H1 (cell line): ENCODE results near the gene ACVRL1. TPM values are rescaled to one million over a fixed set of nuclear protein-coding genes. Genes with fewer than 3 reads are reported as not detected.

Experiments
- CTCF ChIA-PET: fragments of 300-600 bp; sonication (Branson Sonifier 250); formaldehyde crosslinking; loops from one replicate; lab custom pipeline; 2021; ENCODE audit not compliant: partially characterized antibody; lab: Charles Lee
- POLR2A ChIA-PET: fragments of 300-600 bp; sonication (Branson Sonifier 250); formaldehyde crosslinking; loops from one replicate; lab custom pipeline; 2021; ENCODE audit warnings: inconsistent platforms; ENCODE audit not compliant: partially characterized antibody; lab: Charles Lee
- DNase-seq, 2 experiments: peaks; one replicate each; pipeline versions ENCODE4 v3.0.0 to v3.0.0-alpha.2; 2010 to 2022; ENCODE audit warnings: low spot score in 2 of 2, low read depth in 1 of 2, mixed read lengths in 1 of 2
- FAIRE-seq: peaks from 2 replicates; lab custom pipeline; 2011; peaks lifted over from hg19 to GRCh38; lab: Jason Lieb, UNC
- H2AFZ ChIP-seq: 2 replicates; pipeline ENCODE4 v1.8.1; 2012; ENCODE audit warnings: low read length, inconsistent platforms
- H2AK5ac ChIP-seq: 2 replicates; pipeline ENCODE4 v1.6.1; 2013; ENCODE audit warnings: low read depth, low read length
- H2BK120ac ChIP-seq: replicated peaks from 2 replicates; pipeline ENCODE3; 2013; ENCODE audit warnings: low read depth, low read length, inconsistent platforms
- H2BK12ac ChIP-seq: 2 replicates; pipeline ENCODE4 v1.6.1; 2013; ENCODE audit warnings: low read depth, low read length
- H2BK15ac ChIP-seq: 2 replicates; pipeline ENCODE4 v1.6.1; 2013; ENCODE audit warnings: low read length
- H2BK20ac ChIP-seq: 2 replicates; pipeline ENCODE4 v1.6.1; 2013; ENCODE audit warnings: low read length
- H2BK5ac ChIP-seq: 2 replicates; pipeline ENCODE4 v1.6.1; 2013; ENCODE audit warnings: low read depth, low read length
- H3K14ac ChIP-seq: 2 replicates; pipeline ENCODE4 v1.6.1; 2013; ENCODE audit warnings: inconsistent platforms; ENCODE audit not compliant: insufficient read length
- H3K18ac ChIP-seq: 2 replicates; pipeline ENCODE4 v1.6.1; 2013; ENCODE audit warnings: low read length; ENCODE audit errors: extremely low read depth
- H3K23ac ChIP-seq: 2 replicates; pipeline ENCODE4 v1.6.1; 2013; ENCODE audit warnings: inconsistent platforms; ENCODE audit not compliant: insufficient read length
- H3K23me2 ChIP-seq: 2 replicates; pipeline ENCODE4 v1.6.1; 2013; ENCODE audit warnings: low read depth, low read length
- H3K27ac ChIP-seq: 2 replicates; pipeline ENCODE4 v1.6.1; 2011; ENCODE audit warnings: low read depth, low read length, inconsistent platforms
- H3K27me3 ChIP-seq, 4 experiments: replicated peaks in 1 of 4; 1 replicate in 1 of 4; 2 replicates in 3 of 4; pipeline versions ENCODE4 v1.6.1 to v1.8.1; 2011 to 2013; ENCODE audit warnings: low read length in 3 of 4, mild to moderate bottlenecking in 3 of 4, inconsistent platforms in 2 of 4, mixed read lengths in 2 of 4, moderate library complexity in 1 of 4; ENCODE audit not compliant: control insufficient read depth in 3 of 4, insufficient read depth in 3 of 4; ENCODE audit errors: extremely low read depth in 1 of 4
- H3K36me3 ChIP-seq, 4 experiments: 2 replicates each; pipeline versions ENCODE4 v1.6.1 to v1.8.1; 2011 to 2013; ENCODE audit warnings: mild to moderate bottlenecking in 4 of 4, low read length in 3 of 4, moderate library complexity in 2 of 4, control low read depth in 1 of 4, inconsistent platforms in 1 of 4; ENCODE audit not compliant: insufficient read depth in 4 of 4, control insufficient read depth in 2 of 4
- H3K4ac ChIP-seq: replicated peaks from 2 replicates; pipeline ENCODE3; 2013; ENCODE audit warnings: low read length, low read depth, mixed read lengths, inconsistent platforms; ENCODE audit not compliant: insufficient read length
- H3K4me1 ChIP-seq, 4 experiments: replicated peaks in 1 of 4; 1 replicate in 1 of 4; 2 replicates in 3 of 4; pipeline versions ENCODE4 v1.6.1 to v1.8.1; 2011 to 2013; ENCODE audit warnings: low read length in 3 of 4, inconsistent platforms in 2 of 4, mixed read lengths in 1 of 4; ENCODE audit not compliant: insufficient read depth in 4 of 4, control insufficient read depth in 3 of 4
- H3K4me2 ChIP-seq, 2 experiments: 2 replicates each; pipeline versions ENCODE4 v1.6.1 to v1.8.1; 2011 to 2013; ENCODE audit warnings: low read depth in 2 of 2, low read length in 2 of 2, control low read depth in 1 of 2, inconsistent platforms in 1 of 2, mild to moderate bottlenecking in 1 of 2; ENCODE audit not compliant: insufficient read depth in 1 of 2
- H3K4me3 ChIP-seq, 4 experiments: fragments of 200-600, 300-600 bp in 1 of 4; sonication (generic), shearing (Covaris generic), sonication (Bioruptor Twin) in 1 of 4; 2 replicates each; pipeline versions ENCODE4 v1.5.1 to v1.8.1; 2011 to 2016; ENCODE audit warnings: low read length in 4 of 4, low read depth in 3 of 4, control low read depth in 2 of 4, inconsistent platforms in 2 of 4, mild to moderate bottlenecking in 2 of 4, mixed read lengths in 1 of 4, moderate library complexity in 1 of 4; ENCODE audit not compliant: insufficient read depth in 2 of 4; ENCODE audit errors: extremely low read depth in 1 of 4
- H3K56ac ChIP-seq: replicated peaks from 2 replicates; pipeline ENCODE3; 2013; ENCODE audit warnings: low read depth, mild to moderate bottlenecking, mixed read lengths, low read length, inconsistent platforms; ENCODE audit not compliant: insufficient read length
- H3K79me1 ChIP-seq: 2 replicates; pipeline ENCODE4 v1.6.1; 2013; ENCODE audit warnings: low read depth, low read length, control low read depth
- H3K79me2 ChIP-seq, 2 experiments: 2 replicates each; pipeline versions ENCODE4 v1.6.1 to v1.8.1; 2012 to 2013; ENCODE audit warnings: low read length in 2 of 2, mild to moderate bottlenecking in 2 of 2, inconsistent platforms in 1 of 2; ENCODE audit not compliant: insufficient read depth in 2 of 2, control insufficient read depth in 1 of 2
- H3K9ac ChIP-seq, 4 experiments: replicated peaks in 1 of 4; 1 replicate in 1 of 4; 2 replicates in 3 of 4; pipeline versions ENCODE4 v1.6.1 to v1.8.1; 2011 to 2013; ENCODE audit warnings: low read depth in 3 of 4, low read length in 3 of 4, control low read depth in 2 of 4, mild to moderate bottlenecking in 2 of 4, moderate library complexity in 2 of 4, inconsistent platforms in 1 of 4; ENCODE audit errors: extremely low read depth in 1 of 4
- H3K9me3 ChIP-seq, 2 experiments: 2 replicates each; pipeline versions ENCODE4 v1.6.1 to v1.8.1; 2012 to 2013; ENCODE audit warnings: mild to moderate bottlenecking in 2 of 2, moderate library complexity in 2 of 2, control low read depth in 1 of 2, inconsistent platforms in 1 of 2, low read depth in 1 of 2, low read length in 1 of 2, mixed read lengths in 1 of 2; ENCODE audit not compliant: insufficient read depth in 2 of 2
- H4K20me1 ChIP-seq, 2 experiments: replicated peaks in 1 of 2; 2 replicates each; pipeline versions ENCODE3 to v1.8.1; 2011 to 2013; ENCODE audit warnings: inconsistent platforms in 2 of 2, low read length in 2 of 2, mild to moderate bottlenecking in 1 of 2; ENCODE audit not compliant: insufficient read depth in 2 of 2, control insufficient read depth in 1 of 2
- H4K5ac ChIP-seq: 2 replicates; pipeline ENCODE4 v1.6.1; 2013; ENCODE audit warnings: low read length, low read depth, mixed read lengths, inconsistent platforms; ENCODE audit not compliant: insufficient read length
- H4K8ac ChIP-seq: 2 replicates; pipeline ENCODE4 v1.8.0; 2013; ENCODE audit warnings: mild to moderate bottlenecking, moderate library complexity, low read length, inconsistent platforms; ENCODE audit not compliant: insufficient read depth; ENCODE audit errors: extremely low read depth
- H4K91ac ChIP-seq: replicated peaks from 2 replicates; pipeline ENCODE3; 2013; ENCODE audit warnings: low read length, mixed read lengths, inconsistent platforms; ENCODE audit not compliant: insufficient read length
- BACH1 ChIP-seq: IDR thresholded peaks from 2 replicates; pipeline ENCODE4 v1.6.1; 2012; ENCODE audit warnings: low read length, improper control_type of control experiment
- CREB1 ChIP-seq: IDR thresholded peaks from 2 replicates; pipeline ENCODE4 v1.6.1; 2012; ENCODE audit warnings: inconsistent platforms
- CTBP2 ChIP-seq: IDR thresholded peaks from 2 replicates; pipeline ENCODE4 v1.7.0; 2011; ENCODE audit warnings: borderline replicate concordance, mild to moderate bottlenecking, moderate library complexity, mixed read lengths, low read length; ENCODE audit not compliant: insufficient read depth, insufficient read length
- HDAC6 ChIP-seq: IDR thresholded peaks from one replicate; pipeline ENCODE4 v1.7.1; 2012; ENCODE audit warnings: low read depth, mild to moderate bottlenecking, inconsistent platforms, low read length, moderate library complexity
- MAX ChIP-seq: IDR thresholded peaks from 2 replicates; pipeline ENCODE4 v1.6.1; 2012; ENCODE audit warnings: inconsistent platforms
- NRF1 ChIP-seq: IDR thresholded peaks from 2 replicates; pipeline ENCODE4 v1.6.1; 2011; ENCODE audit warnings: mild to moderate bottlenecking, low read depth, low read length, improper control_type of control experiment
- PHF8 ChIP-seq: fragments of 200-600 bp; sonication (generic); conservative IDR thresholded peaks from 2 replicates; pipeline ENCODE4 v1.7.1; 2012; ENCODE audit warnings: low read depth, mild to moderate bottlenecking, inconsistent platforms, low read length, moderate library complexity
- RAD21 ChIP-seq, 2 experiments: IDR thresholded peaks in 1 of 2; conservative IDR thresholded peaks in 1 of 2; 2 replicates each; pipeline ENCODE4 v1.6.1; 2011; ENCODE audit warnings: low read depth in 2 of 2, low read length in 2 of 2, improper control_type of control experiment in 1 of 2, inconsistent platforms in 1 of 2, mild to moderate bottlenecking in 1 of 2, moderate library complexity in 1 of 2
- SIX5 ChIP-seq: IDR thresholded peaks from 2 replicates; pipeline ENCODE4 v1.6.1; 2011; ENCODE audit warnings: mild to moderate bottlenecking, low read depth, low read length
- SUZ12 ChIP-seq: fragments of 200-600 bp; sonication (generic); IDR thresholded peaks from 2 replicates; pipeline ENCODE4 v1.6.1; 2012; ENCODE audit warnings: mild to moderate bottlenecking, inconsistent platforms, low read length, moderate library complexity, mixed read lengths
- TAF1 ChIP-seq: IDR thresholded peaks from 2 replicates; pipeline ENCODE4 v1.6.1; 2011; ENCODE audit warnings: mild to moderate bottlenecking, low read depth, low read length
- YY1 ChIP-seq: IDR thresholded peaks from 2 replicates; pipeline ENCODE4 v1.6.1; 2011; ENCODE audit warnings: low read depth, mild to moderate bottlenecking, low read length
- ZNF274 ChIP-seq: IDR thresholded peaks from 2 replicates; pipeline ENCODE4 v1.7.0; 2012; ENCODE audit warnings: low read length, borderline replicate concordance; ENCODE audit errors: extremely low read depth
- WGBS, 2 experiments: shearing (Covaris generic) in 1 of 2; methylation state at CpG; one replicate each; pipeline versions ENCODE4 v1.1.6 to v1.1.7; 2013 to 2015; ENCODE audit warnings: low lambda C conversion rate in 2 of 2, mixed read lengths in 2 of 2, inconsistent platforms in 1 of 2, low coverage in 1 of 2, missing lambda C conversion rate in 1 of 2; ENCODE audit not compliant: insufficient replicate concordance in 2 of 2, insufficient coverage in 1 of 2, insufficient read length in 1 of 2; ENCODE audit errors: extremely low coverage in 1 of 2, missing lambda C conversion rate in 1 of 2; 5-methylcytosine and 5-hydroxymethylcytosine counted together
- polyA plus RNA-seq, 7 experiments: library from polyadenylated mRNA; depleted of rRNA in 3 of 7; stranded (reverse) in 5 of 7; unstranded in 2 of 7; fragments of >200 nt in 5 of 7; fragments of 200-250 nt in 2 of 7; gene quantifications; 1 replicate in 5 of 7; 2 replicates in 1 of 7; 4 replicates in 1 of 7; pipeline versions ENCODE4 v1.2.1 to v1.2.3, GENCODE V29; 2011 to 2013; ENCODE audit warnings: missing spikeins in 2 of 7, mixed read lengths in 2 of 7
- total RNA-seq: library from RNA; stranded (reverse); fragmentation: NEBNext Ultra II Directional; extraction: Animal tissue kit (Norgen Biotek cat#: 25700); gene quantifications from 2 replicates; pipeline ENCODE4 v1.2.1, GENCODE V29; 2021
- TF ChIP-seq, protein P1 (sequence below): IDR thresholded peaks from 2 replicates; pipeline ENCODE4 v1.6.1; 2012; ENCODE audit warnings: inconsistent platforms

The ACVRL1 gene
- total and polyA plus RNA-seq, 2 of the 8 experiments (the other 6 are each of a cell fraction or from before 2014, with no cell fraction given), result 0.09 to 0.35 TPM

DNA sequence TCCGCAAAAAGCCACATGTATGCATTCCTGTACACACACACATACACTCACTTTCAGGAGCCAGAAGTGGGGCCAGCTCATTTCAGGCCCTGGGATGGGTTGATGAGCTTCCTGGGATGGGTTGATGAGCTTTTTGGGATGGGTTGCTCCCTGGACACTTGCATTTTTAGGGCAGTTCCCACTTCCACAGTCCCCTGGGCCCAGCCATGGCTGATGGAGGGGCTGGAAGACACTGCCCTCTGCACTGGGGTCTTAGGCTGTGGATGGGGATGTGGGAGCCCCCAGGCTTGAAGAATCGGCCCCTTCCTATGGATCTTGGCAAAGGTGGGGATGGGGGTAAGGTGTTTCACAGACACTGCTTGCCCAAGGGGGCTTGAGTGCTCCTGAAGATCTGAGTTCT, 12.7 kb downstream of the ACVRL1 start:
- H2AFZ ChIP-seq, result no peak overlapping the region
- H4K5ac ChIP-seq, result no peak overlapping the region
- H4K20me1 ChIP-seq, result no peaks in the 10 kb centered on the region
- peaks cover 2 to 14% (median 10%) of the 10 kb centered on the region in 4 experiments for H3K4me1 ChIP-seq
- TF ChIP-seq NRF1 (no peak), TAF1 (no peak), CREB1 (no peak), BACH1 (no peak), CTBP2 (no peak), SUZ12 (no peak), MAX (no peak), RAD21 (IDR thresholded peaks at IDR 0.05 in 1 of 2, conservative IDR thresholded peaks at IDR 0.05 in 1 of 2; ENCODE audit: low read depth in 2 of 2, low read length in 2 of 2) (no peak), HDAC6 (no peak), SIX5 (no peak), YY1 (no peak), ZNF274 (no peak), PHF8 (no peak)
- TF ChIP-seq, protein P1, sequence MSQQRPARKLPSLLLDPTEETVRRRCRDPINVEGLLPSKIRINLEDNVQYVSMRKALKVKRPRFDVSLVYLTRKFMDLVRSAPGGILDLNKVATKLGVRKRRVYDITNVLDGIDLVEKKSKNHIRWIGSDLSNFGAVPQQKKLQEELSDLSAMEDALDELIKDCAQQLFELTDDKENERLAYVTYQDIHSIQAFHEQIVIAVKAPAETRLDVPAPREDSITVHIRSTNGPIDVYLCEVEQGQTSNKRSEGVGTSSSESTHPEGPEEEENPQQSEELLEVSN, result no peak
- 94% methylated on average over 2 of the region's 2 CpGs; no CpG with 5 or more reads in 1 of the 2 experiments for WGBS, 2 experiments
- H3K9ac ChIP-seq, result no peak overlapping the region
- H3K27ac ChIP-seq, result no peak overlapping the region
- no peaks in the 10 kb centered on the region for H3K79me1 ChIP-seq
- no peak overlapping the region; the same call in 1 of the 2 replicates for H4K8ac ChIP-seq
- H3K9me3 ChIP-seq, result no peaks in the 10 kb centered on the region
- H3K4me3 ChIP-seq, result no peak overlapping the region
- no peak overlapping the region for H2AK5ac ChIP-seq
- no peak overlapping the region for H2BK20ac ChIP-seq
- ChIA-PET POLR2A (no interaction called here), CTCF (interaction anchor here (0.5 to 8.1 kb wide), 4 partner anchors 8 to 1807 kb away, joined by 4 to 106 read pairs (median 11); no protein-coding TSS in a partner anchor)
- H3K56ac ChIP-seq, result no peak overlapping the region
- no peak overlapping the region for H3K14ac ChIP-seq
- no peak overlapping the region for H2BK15ac ChIP-seq
- no peaks in the 10 kb centered on the region for H3K79me2 ChIP-seq
- FAIRE-seq (no peak), DNase-seq (no peak)
- H2BK12ac ChIP-seq, result no peak overlapping the region
- H3K4me2 ChIP-seq, result no peak overlapping the region
- H3K27me3 ChIP-seq, result peaks cover 0 to 8% (median 5%) of the 10 kb centered on the region in 4 experiments; a peak in 4 of 7 replicates
- no peak overlapping the region for H3K4ac ChIP-seq
- no peak overlapping the region for H2BK120ac ChIP-seq
- H3K18ac ChIP-seq, result no peak overlapping the region
- no peak overlapping the region for H3K23ac ChIP-seq
- H2BK5ac ChIP-seq, result no peak overlapping the region
- no peak overlapping the region for H4K91ac ChIP-seq
- H3K36me3 ChIP-seq, result no peaks in the 10 kb centered on the region
- no peaks in the 10 kb centered on the region; the same call in 1 of the 2 replicates for H3K23me2 ChIP-seq
